Measurements from ENCODE around the gene SLC37A1.

DNA sequence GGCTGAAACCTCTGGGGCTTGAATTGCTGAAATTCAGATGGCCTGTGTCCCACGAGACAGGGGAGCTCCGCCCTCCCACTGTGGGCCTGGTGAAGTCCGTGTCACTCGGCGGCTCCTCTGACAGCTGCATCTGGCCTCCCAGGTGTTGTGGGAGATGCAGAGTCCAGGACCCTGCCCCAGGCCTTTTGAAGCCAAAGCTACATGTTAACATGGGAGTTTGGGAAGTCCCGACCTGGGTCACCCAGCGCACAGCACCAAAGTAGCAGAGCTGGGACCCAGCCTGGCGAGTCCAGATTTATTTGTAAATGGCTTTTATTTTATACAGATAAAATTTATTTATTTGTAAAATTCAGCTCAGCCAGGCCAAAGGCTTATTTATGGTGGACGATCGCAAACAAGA is 28.9 kb downstream of the SLC37A1 start:
- no peak for TF ChIP-seq POLR2A (IDR thresholded peaks at IDR 0.05)
- TF ChIP-seq, protein P1, sequence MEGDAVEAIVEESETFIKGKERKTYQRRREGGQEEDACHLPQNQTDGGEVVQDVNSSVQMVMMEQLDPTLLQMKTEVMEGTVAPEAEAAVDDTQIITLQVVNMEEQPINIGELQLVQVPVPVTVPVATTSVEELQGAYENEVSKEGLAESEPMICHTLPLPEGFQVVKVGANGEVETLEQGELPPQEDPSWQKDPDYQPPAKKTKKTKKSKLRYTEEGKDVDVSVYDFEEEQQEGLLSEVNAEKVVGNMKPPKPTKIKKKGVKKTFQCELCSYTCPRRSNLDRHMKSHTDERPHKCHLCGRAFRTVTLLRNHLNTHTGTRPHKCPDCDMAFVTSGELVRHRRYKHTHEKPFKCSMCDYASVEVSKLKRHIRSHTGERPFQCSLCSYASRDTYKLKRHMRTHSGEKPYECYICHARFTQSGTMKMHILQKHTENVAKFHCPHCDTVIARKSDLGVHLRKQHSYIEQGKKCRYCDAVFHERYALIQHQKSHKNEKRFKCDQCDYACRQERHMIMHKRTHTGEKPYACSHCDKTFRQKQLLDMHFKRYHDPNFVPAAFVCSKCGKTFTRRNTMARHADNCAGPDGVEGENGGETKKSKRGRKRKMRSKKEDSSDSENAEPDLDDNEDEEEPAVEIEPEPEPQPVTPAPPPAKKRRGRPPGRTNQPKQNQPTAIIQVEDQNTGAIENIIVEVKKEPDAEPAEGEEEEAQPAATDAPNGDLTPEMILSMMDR (IDR thresholded peaks at IDR 0.05) = no peak

Data from uterus (tissue), 2 donors.